HG03432 (cell line): ENCODE measurements around the gene ZNF319.
"Not testable (repeated sequence)": the region's sequence is repeated elsewhere in the genome, so short reads cannot be mapped to it uniquely, and the experiment has no call there.

ENCODE experiments used
- ATAC-seq: cut with Tn5 transposase; IDR thresholded peaks from one replicate; pipeline ENCODE4 v1.9.1; 2021; ENCODE audit warnings: mild to moderate bottlenecking, moderate library complexity; ENCODE audit not compliant: unreplicated experiment

Gene ZNF319

GRCh38 chr16:57979006-57979585 lies 21.4 kb downstream of the ZNF319 start:
- ATAC-seq = no peak

GRCh38 chr16:57978070-57978465 lies 22.4 kb downstream of the ZNF319 start:
- not testable (repeated sequence) for ATAC-seq

- ATAC-seq = no peak
Observed at GRCh38 chr16:57977418-57978069, 22.9 kb downstream of the ZNF319 start.

GRCh38 chr16:57976331-57976796 lies 24.1 kb downstream of the ZNF319 start:
- no peak for ATAC-seq

GRCh38 chr16:57972306-57972705 lies 28.2 kb downstream of the ZNF319 start:
- no peak for ATAC-seq

- no peak for ATAC-seq
Observed at GRCh38 chr16:57971848-57972247, 28.6 kb downstream of the ZNF319 start.

- ATAC-seq = no peak
Observed at GRCh38 chr16:57970970-57971369, 29.5 kb downstream of the ZNF319 start, which contains the start of gene CNGB1. TSS of gene CNGB1 (minus strand) at chr16:57971128. CDS start at chr16:57967286, 3,842 bp downstream.

GRCh38 chr16:57970319-57970718 lies 30.2 kb downstream of the ZNF319 start:
- no peak for ATAC-seq

GRCh38 chr16:57969451-57970123 lies 30.9 kb downstream of the ZNF319 start:
- ATAC-seq = no peak

- ATAC-seq = no peak
Observed at GRCh38 chr16:57967916-57968315, 32.6 kb downstream of the ZNF319 start.

GRCh38 chr16:57966986-57967385 lies 33.5 kb downstream of the ZNF319 start:
- no peak for ATAC-seq

- ATAC-seq = no peak
Observed at GRCh38 chr16:57966204-57966771, 34.2 kb downstream of the ZNF319 start.

- no peak for ATAC-seq
Observed at GRCh38 chr16:57964157-57964700, 36.2 kb downstream of the ZNF319 start.

- ATAC-seq = no peak
Observed at GRCh38 chr16:57962756-57963155, 37.7 kb downstream of the ZNF319 start.

GRCh38 chr16:57962046-57962445 lies 38.4 kb downstream of the ZNF319 start:
- no peak for ATAC-seq

- no peak for ATAC-seq
Observed at GRCh38 chr16:57961538-57961937, 38.9 kb downstream of the ZNF319 start.

GRCh38 chr16:57960826-57961472 lies 39.5 kb downstream of the ZNF319 start:
- ATAC-seq = no peak

GRCh38 chr16:57960310-57960709 lies 40.2 kb downstream of the ZNF319 start:
- ATAC-seq = no peak

GRCh38 chr16:57959804-57960203 lies 40.7 kb downstream of the ZNF319 start:
- ATAC-seq = no peak

- no peak for ATAC-seq
Observed at GRCh38 chr16:57959121-57959520, 41.4 kb downstream of the ZNF319 start.

GRCh38 chr16:57958544-57958943 lies 41.9 kb downstream of the ZNF319 start:
- ATAC-seq = no peak
